ENCODE data around the gene ZNF22. TPM values are rescaled to one million over a fixed set of nuclear protein-coding genes. Genes with fewer than 3 reads are reported as not detected.
A peak's percentile ranks its signal among the peaks of the same experiment; 100 is the strongest.

Gene ZNF22
- total and polyA plus RNA-seq, 12 donors: 11.0 to 17.2 (median 15.6) TPM

DNA sequence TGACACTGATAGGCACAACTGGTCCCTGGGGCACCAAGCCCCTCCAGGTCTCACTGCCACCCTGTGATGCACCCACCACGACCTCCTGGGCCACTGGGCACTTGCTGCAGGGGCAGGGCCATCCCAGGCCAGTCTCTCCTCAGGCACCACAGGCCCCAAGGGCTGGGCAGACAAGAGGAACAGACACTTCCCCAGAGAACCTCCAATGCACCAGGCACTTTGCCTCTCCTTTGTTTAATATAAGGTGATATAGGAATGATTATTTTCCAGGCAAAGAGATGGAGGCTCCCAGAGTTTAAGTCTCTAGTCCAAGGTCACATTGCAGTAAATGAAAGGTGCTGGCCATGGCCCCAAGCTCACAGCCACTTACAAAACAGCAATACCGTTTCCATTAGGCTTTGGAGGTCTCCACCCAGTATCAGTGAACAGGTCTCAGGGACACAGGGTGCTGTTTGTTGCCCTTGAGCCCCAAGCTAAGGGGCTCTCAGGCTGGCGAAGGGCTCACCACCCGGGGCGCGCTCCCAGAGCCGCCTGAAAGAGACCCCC is 26.6 kb upstream of the ZNF22 start:
- Histone ChIP-seq H3K36me3 (peaks cover 0 to 68% (median 21%) of the 10 kb centered on the region in 9 donors), H3K27me3 (no peaks in the 10 kb centered on the region), H3K9me3 (no peaks in the 10 kb centered on the region), H3K4me3 (peak overlapping the region in 8 of 10 donors; percentile 7 to 87 (median 74)), H3K4me1 (peaks cover 35 to 87% (median 70%) of the 10 kb centered on the region in 9 donors), H3K27ac (peak overlapping the region; percentile 42 to 97 (median 91))
- WGBS, 2 donors: 43 to 45% methylated on average over 7 of the region's 7 CpGs
- TF ChIP-seq, protein P1, sequence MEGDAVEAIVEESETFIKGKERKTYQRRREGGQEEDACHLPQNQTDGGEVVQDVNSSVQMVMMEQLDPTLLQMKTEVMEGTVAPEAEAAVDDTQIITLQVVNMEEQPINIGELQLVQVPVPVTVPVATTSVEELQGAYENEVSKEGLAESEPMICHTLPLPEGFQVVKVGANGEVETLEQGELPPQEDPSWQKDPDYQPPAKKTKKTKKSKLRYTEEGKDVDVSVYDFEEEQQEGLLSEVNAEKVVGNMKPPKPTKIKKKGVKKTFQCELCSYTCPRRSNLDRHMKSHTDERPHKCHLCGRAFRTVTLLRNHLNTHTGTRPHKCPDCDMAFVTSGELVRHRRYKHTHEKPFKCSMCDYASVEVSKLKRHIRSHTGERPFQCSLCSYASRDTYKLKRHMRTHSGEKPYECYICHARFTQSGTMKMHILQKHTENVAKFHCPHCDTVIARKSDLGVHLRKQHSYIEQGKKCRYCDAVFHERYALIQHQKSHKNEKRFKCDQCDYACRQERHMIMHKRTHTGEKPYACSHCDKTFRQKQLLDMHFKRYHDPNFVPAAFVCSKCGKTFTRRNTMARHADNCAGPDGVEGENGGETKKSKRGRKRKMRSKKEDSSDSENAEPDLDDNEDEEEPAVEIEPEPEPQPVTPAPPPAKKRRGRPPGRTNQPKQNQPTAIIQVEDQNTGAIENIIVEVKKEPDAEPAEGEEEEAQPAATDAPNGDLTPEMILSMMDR (IDR thresholded peaks at IDR 0.05): no peak
- no peak for ATAC-seq
- intact Hi-C loops (cut with DNase I): loop anchor here in 6 of 10 donors (1.0 to 10.0 kb wide), 6 partner anchors 13 to 99 kb away; no protein-coding TSS in a partner anchor
- DNase-seq: no peak

DNA sequence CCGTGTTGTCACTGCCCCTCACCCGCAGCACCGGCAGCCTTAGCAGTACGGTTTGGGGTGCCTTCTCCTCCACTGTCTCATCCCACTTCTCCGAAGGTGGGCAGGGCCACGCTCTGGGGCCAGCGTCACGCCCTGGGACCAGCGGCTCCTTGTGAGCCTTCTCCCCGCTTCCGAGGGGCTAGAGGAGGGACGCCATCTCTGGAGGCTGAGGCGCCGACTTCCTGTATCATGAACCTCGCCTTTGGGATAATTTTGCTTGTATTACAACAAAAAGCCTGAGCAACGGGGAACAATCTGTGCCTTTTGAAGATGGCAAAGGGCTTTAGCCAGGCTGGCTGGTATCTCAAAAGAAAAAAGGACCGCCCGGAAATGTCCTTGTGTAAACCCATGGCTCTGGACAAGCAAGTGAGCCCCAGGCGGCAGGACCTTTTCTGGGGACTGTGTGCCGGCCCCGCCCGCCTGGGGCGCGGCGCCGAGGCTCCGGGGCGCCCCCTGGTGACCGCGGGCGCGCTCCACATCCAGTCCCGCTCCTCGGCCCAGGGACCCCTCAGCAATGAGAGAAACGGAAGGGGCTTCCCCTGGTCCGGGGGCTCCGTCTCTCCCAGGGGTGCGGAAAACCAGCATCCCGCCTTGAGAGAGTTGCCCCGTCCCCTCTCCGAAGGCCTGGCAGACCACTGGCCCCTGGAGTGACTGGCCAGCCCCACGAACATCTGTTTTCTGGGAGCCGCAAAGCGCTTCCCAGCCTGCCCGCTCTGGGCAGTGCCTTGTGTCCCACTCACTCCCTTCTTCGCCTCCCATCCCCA is 25.9 kb upstream of the ZNF22 start:
- Histone ChIP-seq H3K9me3 (no peaks in the 10 kb centered on the region), H3K4me1 (peaks cover 35 to 87% (median 70%) of the 10 kb centered on the region in 9 donors), H3K27ac (peak overlapping the region; percentile 42 to 97 (median 91)), H3K27me3 (no peaks in the 10 kb centered on the region), H3K36me3 (peaks cover 0 to 64% (median 21%) of the 10 kb centered on the region in 9 donors), H3K4me3 (peak overlapping the region in 8 of 10 donors; percentile 16 to 87 (median 74))
- 8 to 10% methylated on average over 46 of the region's 46 CpGs for WGBS, 2 donors
- TF ChIP-seq, protein P1 (IDR thresholded peaks at IDR 0.05): peak; percentile 95 to 100 (median 98)
- ATAC-seq: peak; percentile 65 to 80 (median 76)
- intact Hi-C loops (cut with DNase I): loop anchor here (1.0 to 10.0 kb wide), 7 partner anchors 14 to 100 kb away; no protein-coding TSS in a partner anchor
- peak; percentile 69 to 76 for DNase-seq

DNA sequence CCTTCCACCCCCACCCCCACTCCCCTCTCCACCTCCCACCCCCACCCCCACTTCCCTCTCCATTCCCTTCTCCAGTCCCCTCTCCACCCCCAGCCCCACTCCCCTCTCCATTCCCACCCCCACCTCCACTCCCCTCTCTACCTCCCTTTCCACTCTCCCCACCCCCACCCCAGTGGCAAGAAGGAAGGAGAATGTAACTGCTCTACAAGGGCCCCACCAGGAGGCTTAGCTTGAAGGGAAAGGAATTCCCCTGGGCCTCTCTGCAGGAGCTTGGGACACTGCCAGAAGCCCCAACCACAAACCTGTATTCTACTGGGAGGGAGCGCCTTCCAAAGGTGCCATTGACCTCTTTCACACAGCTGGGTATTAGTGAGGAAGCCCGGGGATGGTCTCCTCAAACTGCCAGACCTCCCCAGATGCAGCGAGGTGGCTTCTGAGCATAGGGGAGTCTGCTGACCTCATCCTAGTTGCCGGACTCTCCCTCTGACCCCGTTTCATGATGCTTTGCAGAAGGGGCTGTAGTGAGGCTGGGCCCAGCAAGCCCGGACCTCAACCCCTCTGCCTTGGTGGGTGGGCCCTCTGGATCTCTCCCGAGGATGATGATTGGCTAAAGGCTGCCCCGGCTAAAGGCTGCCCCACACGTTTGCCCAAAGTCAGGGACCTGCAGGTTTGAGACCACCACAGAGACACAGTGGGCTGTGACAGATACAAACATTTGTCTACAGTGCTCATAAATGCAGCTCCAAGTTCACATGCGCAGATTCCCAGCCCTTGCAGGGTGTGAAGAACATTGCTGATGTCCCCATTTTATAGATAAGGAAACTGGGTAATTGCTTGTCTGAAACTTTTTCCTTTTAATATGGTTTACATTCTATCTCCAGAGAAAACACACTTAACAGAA is 25.0 kb upstream of the ZNF22 start:
- peak overlapping the region in 9 of 10 donors; percentile 65 to 87 (median 75) for H3K4me3 ChIP-seq
- no peaks in the 10 kb centered on the region for H3K27me3 ChIP-seq
- DNase-seq (no peak), ATAC-seq (peak in 1 of 8 donors; percentile 5)
- TF ChIP-seq, protein P1 (IDR thresholded peaks at IDR 0.05): no peak
- H3K27ac ChIP-seq: peak overlapping the region; percentile 83 to 97 (median 92)
- intact Hi-C loops (cut with DNase I): loop anchor here in 7 of 10 donors (1.0 to 10.0 kb wide), 6 partner anchors 15 to 101 kb away; no protein-coding TSS in a partner anchor
- WGBS, 2 donors: 22 to 23% methylated on average over 10 of the region's 10 CpGs
- peaks cover 43 to 90% (median 75%) of the 10 kb centered on the region in 9 donors for H3K4me1 ChIP-seq
- no peaks in the 10 kb centered on the region for H3K9me3 ChIP-seq
- peaks cover 0 to 55% (median 21%) of the 10 kb centered on the region in 9 donors for H3K36me3 ChIP-seq
